ENCODE measurements around the gene VPS29. TPM values are rescaled to one million over a fixed set of nuclear protein-coding genes. Genes with fewer than 3 reads are reported as not detected.
A peak's percentile ranks its signal among the peaks of the same experiment; 100 is the strongest.

The VPS29 gene
- total RNA-seq, 1 experiment from 2014 or later: 66.3 TPM

DNA sequence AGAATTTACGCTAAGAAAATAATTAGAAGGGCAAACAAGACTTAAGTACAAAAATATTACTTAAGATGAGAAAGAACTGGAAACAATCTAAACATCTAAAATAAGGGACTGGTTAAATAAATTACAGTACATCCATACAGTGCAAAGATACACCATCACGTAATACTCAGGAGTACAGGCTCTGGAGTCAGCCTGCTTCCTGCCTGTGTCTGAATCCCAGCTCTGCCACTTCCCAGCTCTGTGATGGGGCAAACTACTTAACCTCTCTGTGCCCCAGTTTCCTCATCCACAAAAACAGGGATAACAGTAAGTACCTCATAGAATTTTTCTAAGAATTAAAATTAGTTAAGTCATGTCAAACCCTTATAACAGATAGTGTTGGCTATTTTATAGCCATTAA, 45.2 kb upstream of the VPS29 start:
- DNase-seq (ENCODE audit: low spot score): no peak
- no peak for TF ChIP-seq ELF4 (CRISPR knock-in tag; IDR thresholded peaks at IDR 0.05; ENCODE audit: low read depth)
- no peak for TF ChIP-seq JAZF1 (CRISPR knock-in tag; IDR thresholded peaks at IDR 0.05)
- no peak for TF ChIP-seq GTF2I (CRISPR knock-in tag; conservative IDR thresholded peaks at IDR 0.05)
- TF ChIP-seq ZNF263 (CRISPR knock-in tag; IDR thresholded peaks at IDR 0.05; ENCODE audit: low read depth): no peak
- TF ChIP-seq ATF3 (CRISPR knock-in tag; conservative IDR thresholded peaks at IDR 0.05): no peak
- TF ChIP-seq ETV6 (CRISPR knock-in tag; IDR thresholded peaks at IDR 0.05): no peak
- TF ChIP-seq AR (CRISPR knock-in tag; IDR thresholded peaks at IDR 0.05): no peak
- no peak for TF ChIP-seq GRHL2 (CRISPR knock-in tag; IDR thresholded peaks at IDR 0.05; ENCODE audit: insufficient replicate concordance, severe bottlenecking)
- TF ChIP-seq, protein P1, sequence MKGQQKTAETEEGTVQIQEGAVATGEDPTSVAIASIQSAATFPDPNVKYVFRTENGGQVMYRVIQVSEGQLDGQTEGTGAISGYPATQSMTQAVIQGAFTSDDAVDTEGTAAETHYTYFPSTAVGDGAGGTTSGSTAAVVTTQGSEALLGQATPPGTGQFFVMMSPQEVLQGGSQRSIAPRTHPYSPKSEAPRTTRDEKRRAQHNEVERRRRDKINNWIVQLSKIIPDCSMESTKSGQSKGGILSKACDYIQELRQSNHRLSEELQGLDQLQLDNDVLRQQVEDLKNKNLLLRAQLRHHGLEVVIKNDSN (CRISPR knock-in tag; IDR thresholded peaks at IDR 0.05): no peak
- no peak for TF ChIP-seq CREB1 (CRISPR knock-in tag; IDR thresholded peaks at IDR 0.05)
- no peak for TF ChIP-seq NFATC4 (CRISPR knock-in tag; IDR thresholded peaks at IDR 0.05)
- TF ChIP-seq CREM (CRISPR knock-in tag; IDR thresholded peaks at IDR 0.05): no peak
- no peak for TF ChIP-seq NR2C2 (CRISPR knock-in tag; IDR thresholded peaks at IDR 0.05)
- Mint-ChIP-seq H3K4me3 (no peak overlapping the region), H3K27ac (no peak overlapping the region), H3K36me3 (peaks cover 38% of the 10 kb centered on the region), H3K4me1 (peaks cover 4% of the 10 kb centered on the region; the same call in 1 of the 2 replicates), H3K27me3 (ENCODE audit: low read depth) (no peaks in the 10 kb centered on the region), H3K9me3 (no peaks in the 10 kb centered on the region)
- CTCF ChIA-PET: interaction anchor here (1.3 kb wide), 1 partner anchor 97 kb away, joined by 3 read pairs; the partner anchor contains the start of gene ARPC3
- ATAC-seq: no peak
- POLR2A ChIA-PET: no interaction called here

GRCh38 chr12:110546339-110546738, 44.4 kb upstream of the VPS29 start:
- no peaks in the 10 kb centered on the region for H3K9me3 Mint-ChIP-seq
- ChIA-PET POLR2A (no interaction called here), CTCF (interaction anchor here (1.3 kb wide), 1 partner anchor 96 kb away, joined by 3 read pairs; the partner anchor contains the start of gene ARPC3)
- H3K4me1 Mint-ChIP-seq: peaks cover 4% of the 10 kb centered on the region; the same call in 1 of the 2 replicates
- ATAC-seq (no peak), DNase-seq (ENCODE audit: low spot score) (no peak)
- H3K27ac Mint-ChIP-seq: peak overlapping the region; percentile 72
- peaks cover 36% of the 10 kb centered on the region for H3K36me3 Mint-ChIP-seq
- no peaks in the 10 kb centered on the region for H3K27me3 Mint-ChIP-seq (ENCODE audit: low read depth)
- H3K4me3 Mint-ChIP-seq: no peak overlapping the region
- TF ChIP-seq OVOL2 (CRISPR knock-in tag; IDR thresholded peaks at IDR 0.05; ENCODE audit: borderline replicate concordance) (no peak), ZNF512 (CRISPR knock-in tag; IDR thresholded peaks at IDR 0.05; ENCODE audit: borderline replicate concordance) (no peak), RORB (CRISPR knock-in tag; IDR thresholded peaks at IDR 0.05) (no peak), ZNF317 (CRISPR knock-in tag; IDR thresholded peaks at IDR 0.05; ENCODE audit: borderline replicate concordance, low read depth) (no peak), CREM (CRISPR knock-in tag; IDR thresholded peaks at IDR 0.05) (no peak), ZNF263 (CRISPR knock-in tag; IDR thresholded peaks at IDR 0.05; ENCODE audit: low read depth) (no peak), ZNF121 (CRISPR knock-in tag; IDR thresholded peaks at IDR 0.05) (no peak), RELA (CRISPR knock-in tag; IDR thresholded peaks at IDR 0.05; ENCODE audit: borderline replicate concordance) (no peak), CREB1 (CRISPR knock-in tag; IDR thresholded peaks at IDR 0.05) (no peak)
- TF ChIP-seq, protein P2, sequence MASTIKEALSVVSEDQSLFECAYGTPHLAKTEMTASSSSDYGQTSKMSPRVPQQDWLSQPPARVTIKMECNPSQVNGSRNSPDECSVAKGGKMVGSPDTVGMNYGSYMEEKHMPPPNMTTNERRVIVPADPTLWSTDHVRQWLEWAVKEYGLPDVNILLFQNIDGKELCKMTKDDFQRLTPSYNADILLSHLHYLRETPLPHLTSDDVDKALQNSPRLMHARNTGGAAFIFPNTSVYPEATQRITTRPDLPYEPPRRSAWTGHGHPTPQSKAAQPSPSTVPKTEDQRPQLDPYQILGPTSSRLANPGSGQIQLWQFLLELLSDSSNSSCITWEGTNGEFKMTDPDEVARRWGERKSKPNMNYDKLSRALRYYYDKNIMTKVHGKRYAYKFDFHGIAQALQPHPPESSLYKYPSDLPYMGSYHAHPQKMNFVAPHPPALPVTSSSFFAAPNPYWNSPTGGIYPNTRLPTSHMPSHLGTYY (CRISPR knock-in tag; IDR thresholded peaks at IDR 0.05): no peak
- TF ChIP-seq, protein P3, sequence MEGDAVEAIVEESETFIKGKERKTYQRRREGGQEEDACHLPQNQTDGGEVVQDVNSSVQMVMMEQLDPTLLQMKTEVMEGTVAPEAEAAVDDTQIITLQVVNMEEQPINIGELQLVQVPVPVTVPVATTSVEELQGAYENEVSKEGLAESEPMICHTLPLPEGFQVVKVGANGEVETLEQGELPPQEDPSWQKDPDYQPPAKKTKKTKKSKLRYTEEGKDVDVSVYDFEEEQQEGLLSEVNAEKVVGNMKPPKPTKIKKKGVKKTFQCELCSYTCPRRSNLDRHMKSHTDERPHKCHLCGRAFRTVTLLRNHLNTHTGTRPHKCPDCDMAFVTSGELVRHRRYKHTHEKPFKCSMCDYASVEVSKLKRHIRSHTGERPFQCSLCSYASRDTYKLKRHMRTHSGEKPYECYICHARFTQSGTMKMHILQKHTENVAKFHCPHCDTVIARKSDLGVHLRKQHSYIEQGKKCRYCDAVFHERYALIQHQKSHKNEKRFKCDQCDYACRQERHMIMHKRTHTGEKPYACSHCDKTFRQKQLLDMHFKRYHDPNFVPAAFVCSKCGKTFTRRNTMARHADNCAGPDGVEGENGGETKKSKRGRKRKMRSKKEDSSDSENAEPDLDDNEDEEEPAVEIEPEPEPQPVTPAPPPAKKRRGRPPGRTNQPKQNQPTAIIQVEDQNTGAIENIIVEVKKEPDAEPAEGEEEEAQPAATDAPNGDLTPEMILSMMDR (IDR thresholded peaks at IDR 0.05): no peak
- TF ChIP-seq, protein P4, sequence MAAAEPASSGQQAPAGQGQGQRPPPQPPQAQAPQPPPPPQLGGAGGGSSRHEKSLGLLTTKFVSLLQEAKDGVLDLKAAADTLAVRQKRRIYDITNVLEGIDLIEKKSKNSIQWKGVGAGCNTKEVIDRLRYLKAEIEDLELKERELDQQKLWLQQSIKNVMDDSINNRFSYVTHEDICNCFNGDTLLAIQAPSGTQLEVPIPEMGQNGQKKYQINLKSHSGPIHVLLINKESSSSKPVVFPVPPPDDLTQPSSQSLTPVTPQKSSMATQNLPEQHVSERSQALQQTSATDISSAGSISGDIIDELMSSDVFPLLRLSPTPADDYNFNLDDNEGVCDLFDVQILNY (CRISPR knock-in tag; IDR thresholded peaks at IDR 0.05): no peak

Measured in WTC11 (cell line).